Measurements from ENCODE around the gene RNH1. TPM values are rescaled to one million over a fixed set of nuclear protein-coding genes. Genes with fewer than 3 reads are reported as not detected.

The RNH1 gene
- total RNA-seq, 1 donor from 2014 or later: 649 TPM

GRCh38 chr11:477052-477715, 29.9 kb downstream of the RNH1 start:
- H3K9me3 ChIP-seq: no peaks in the 10 kb centered on the region
- intact Hi-C loops (cut with DNase I): no loop called here
- H3K4me3 ChIP-seq: no peak overlapping the region
- no peak overlapping the region for H3K27ac ChIP-seq
- peaks cover 0 to 6% of the 10 kb centered on the region in 2 donors for H3K4me1 ChIP-seq
- DNase-seq (ENCODE audit: low spot score in 2 of 2): no peak
- H3K27me3 ChIP-seq: no peaks in the 10 kb centered on the region
- H3K36me3 ChIP-seq: no peaks in the 10 kb centered on the region
- TF ChIP-seq CTCF (IDR thresholded peaks at IDR 0.05): no peak

GRCh38 chr11:476416-476815, 30.6 kb downstream of the RNH1 start:
- intact Hi-C loops (cut with DNase I): no loop called here
- no peak overlapping the region for H3K27ac ChIP-seq
- no peaks in the 10 kb centered on the region for H3K9me3 ChIP-seq
- DNase-seq (ENCODE audit: low spot score in 2 of 2): no peak
- TF ChIP-seq CTCF (IDR thresholded peaks at IDR 0.05): no peak
- no peaks in the 10 kb centered on the region for H3K36me3 ChIP-seq
- H3K4me3 ChIP-seq: no peak overlapping the region
- H3K4me1 ChIP-seq: peaks cover 0 to 6% of the 10 kb centered on the region in 2 donors
- no peaks in the 10 kb centered on the region for H3K27me3 ChIP-seq

- no peak for DNase-seq (ENCODE audit: low spot score in 2 of 2)
- no peaks in the 10 kb centered on the region for H3K36me3 ChIP-seq
- intact Hi-C loops (cut with DNase I): no loop called here
Observed at GRCh38 chr11:475941-476340, 31.1 kb downstream of the RNH1 start.

GRCh38 chr11:474914-475506, 32.0 kb downstream of the RNH1 start:
- Histone ChIP-seq H3K27me3 (no peaks in the 10 kb centered on the region), H3K4me1 (peaks cover 3 to 11% of the 10 kb centered on the region in 2 donors), H3K36me3 (no peaks in the 10 kb centered on the region), H3K27ac (no peak overlapping the region), H3K4me3 (no peak overlapping the region), H3K9me3 (no peaks in the 10 kb centered on the region)
- no peak for TF ChIP-seq CTCF (IDR thresholded peaks at IDR 0.05)
- DNase-seq (ENCODE audit: low spot score in 2 of 2): no peak
- intact Hi-C loops (cut with DNase I): no loop called here

More at GRCh38 chr11:475941-476340, 31.1 kb downstream of the RNH1 start:
- TF ChIP-seq CTCF (IDR thresholded peaks at IDR 0.05): no peak
- Histone ChIP-seq H3K4me3 (no peak overlapping the region), H3K9me3 (no peaks in the 10 kb centered on the region), H3K4me1 (peaks cover 0 to 6% of the 10 kb centered on the region in 2 donors), H3K27me3 (no peaks in the 10 kb centered on the region), H3K27ac (no peak overlapping the region)

GRCh38 chr11:473962-474785, 32.9 kb downstream of the RNH1 start:
- Histone ChIP-seq H3K27me3 (no peaks in the 10 kb centered on the region), H3K9me3 (no peaks in the 10 kb centered on the region), H3K27ac (no peak overlapping the region), H3K4me3 (no peak overlapping the region), H3K4me1 (peaks cover 4 to 19% of the 10 kb centered on the region in 2 donors), H3K36me3 (no peaks in the 10 kb centered on the region)
- no peak for TF ChIP-seq CTCF (IDR thresholded peaks at IDR 0.05)
- no peak for DNase-seq (ENCODE audit: low spot score in 2 of 2)
- intact Hi-C loops (cut with DNase I): no loop called here
